Sigmoid colon (tissue), 4 donors: Measurements from ENCODE around the gene LTBP1.

Source experiments
- EP300 ChIP-seq, 4 donors: sonication (generic); formaldehyde crosslinking; IDR thresholded peaks; one replicate each; pipeline ENCODE4 v1.6.1; 2017; ENCODE audit warnings: antibody characterized with exemption in 4 of 4
- POLR2A ChIP-seq, 2 donors: fragments of 450-650 bp; IDR thresholded peaks; one replicate each; pipeline ENCODE4 v1.6.1; 2016; ENCODE audit warnings: antibody characterized with exemption in 2 of 2, mild to moderate bottlenecking in 2 of 2, moderate library complexity in 2 of 2
- POLR2AphosphoS5 ChIP-seq, 4 donors: sonication (generic); formaldehyde crosslinking; IDR thresholded peaks; one replicate each; pipeline ENCODE4 v1.6.1; 2017; ENCODE audit warnings: antibody characterized with exemption in 4 of 4
- TF ChIP-seq, protein P1 (sequence below), 4 experiments: fragments of 450-650 bp in 3 of 4; fragments of 200-600 bp in 1 of 4; IDR thresholded peaks; one replicate each; pipeline ENCODE4 v1.5.1; 2016 to 2019; ENCODE audit warnings: antibody characterized with exemption in 4 of 4, mild to moderate bottlenecking in 3 of 4, moderate library complexity in 2 of 4

- TF ChIP-seq, protein P1, sequence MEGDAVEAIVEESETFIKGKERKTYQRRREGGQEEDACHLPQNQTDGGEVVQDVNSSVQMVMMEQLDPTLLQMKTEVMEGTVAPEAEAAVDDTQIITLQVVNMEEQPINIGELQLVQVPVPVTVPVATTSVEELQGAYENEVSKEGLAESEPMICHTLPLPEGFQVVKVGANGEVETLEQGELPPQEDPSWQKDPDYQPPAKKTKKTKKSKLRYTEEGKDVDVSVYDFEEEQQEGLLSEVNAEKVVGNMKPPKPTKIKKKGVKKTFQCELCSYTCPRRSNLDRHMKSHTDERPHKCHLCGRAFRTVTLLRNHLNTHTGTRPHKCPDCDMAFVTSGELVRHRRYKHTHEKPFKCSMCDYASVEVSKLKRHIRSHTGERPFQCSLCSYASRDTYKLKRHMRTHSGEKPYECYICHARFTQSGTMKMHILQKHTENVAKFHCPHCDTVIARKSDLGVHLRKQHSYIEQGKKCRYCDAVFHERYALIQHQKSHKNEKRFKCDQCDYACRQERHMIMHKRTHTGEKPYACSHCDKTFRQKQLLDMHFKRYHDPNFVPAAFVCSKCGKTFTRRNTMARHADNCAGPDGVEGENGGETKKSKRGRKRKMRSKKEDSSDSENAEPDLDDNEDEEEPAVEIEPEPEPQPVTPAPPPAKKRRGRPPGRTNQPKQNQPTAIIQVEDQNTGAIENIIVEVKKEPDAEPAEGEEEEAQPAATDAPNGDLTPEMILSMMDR (IDR thresholded peaks at IDR 0.05) = no peak
- TF ChIP-seq POLR2AphosphoS5 (IDR thresholded peaks at IDR 0.05) (no peak), EP300 (IDR thresholded peaks at IDR 0.05) (no peak), POLR2A (IDR thresholded peaks at IDR 0.05) (no peak)
Measured at GRCh38 chr2:33288011-33288410, 341.3 kb downstream of the LTBP1 start.
